ELF-1 (cell line): ENCODE results near the gene PLAC1.

ENCODE experiments used
- DNase-seq: peaks from one replicate; pipeline ENCODE4 v3.0.0-alpha.2; 2016; ENCODE audit warnings: low read depth, low spot score

PLAC1 gene

GRCh38 chrX:134588806-134589205 lies 69.5 kb downstream of the PLAC1 start:
- DNase-seq: peak; percentile 32

GRCh38 chrX:134580907-134581306 lies 77.4 kb downstream of the PLAC1 start:
- DNase-seq: no peak

- no peak for DNase-seq
Observed at GRCh38 chrX:134573683-134574035, 84.6 kb downstream of the PLAC1 start.

GRCh38 chrX:134572816-134573682 lies 85.2 kb downstream of the PLAC1 start:
- DNase-seq: no peak

- no peak for DNase-seq
Observed at GRCh38 chrX:134571796-134572195, 86.5 kb downstream of the PLAC1 start.

GRCh38 chrX:134570899-134571298 lies 87.4 kb downstream of the PLAC1 start:
- DNase-seq: no peak

GRCh38 chrX:134570509-134570846 lies 87.8 kb downstream of the PLAC1 start:
- peak; percentile 42 for DNase-seq

- DNase-seq: no peak
Observed at GRCh38 chrX:134569306-134569705, 89.0 kb downstream of the PLAC1 start.

- no peak for DNase-seq
Observed at GRCh38 chrX:134568285-134569016, 89.8 kb downstream of the PLAC1 start.

GRCh38 chrX:134566506-134566905 lies 91.8 kb downstream of the PLAC1 start:
- no peak for DNase-seq

GRCh38 chrX:134562002-134562401 lies 96.3 kb downstream of the PLAC1 start:
- DNase-seq: no peak

GRCh38 chrX:134558133-134558532 lies 100.1 kb downstream of the PLAC1 start:
- no peak for DNase-seq

- no peak for DNase-seq
Observed at GRCh38 chrX:134554291-134554690, 104.0 kb downstream of the PLAC1 start.

GRCh38 chrX:134552351-134552750 lies 105.9 kb downstream of the PLAC1 start:
- DNase-seq: no peak

GRCh38 chrX:134551376-134552048 lies 106.8 kb downstream of the PLAC1 start:
- peak; percentile 32 for DNase-seq

- DNase-seq: no peak
Observed at GRCh38 chrX:134548257-134549201, 109.7 kb downstream of the PLAC1 start.

GRCh38 chrX:134547047-134547679 lies 111.1 kb downstream of the PLAC1 start:
- no peak for DNase-seq

GRCh38 chrX:134546187-134546586 lies 112.1 kb downstream of the PLAC1 start:
- no peak for DNase-seq

- peak; percentile 32 for DNase-seq
Observed at GRCh38 chrX:134545510-134545909, 112.8 kb downstream of the PLAC1 start.

GRCh38 chrX:134544513-134545151 lies 113.6 kb downstream of the PLAC1 start:
- peak; percentile 79 for DNase-seq
